Activated CD8-positive, alpha-beta T cell treated with anti-CD3 and anti-CD28 coated beads, Interleukin-2, amount 10 ng/mL, durations not matched to agents 7 days and 5 days (primary cell): Measurements from ENCODE around the gene TPD52L1. TPM values are rescaled to one million over a fixed set of nuclear protein-coding genes. Genes with fewer than 3 reads are reported as not detected.

Experiments used
- ATAC-seq: fragments of 150-1000 bp; cut with Tn5 transposase; one replicate; pipeline ENCODE4 v1.10.0; 2021; ENCODE audit warnings: moderate library complexity
- CTCF ChIA-PET: fragments of 350-600 bp; sonication (Branson Sonifier 250); formaldehyde crosslinking; loops from one replicate; lab custom pipeline; 2021; ENCODE audit warnings: antibody characterized with exemption; lab: Charles Lee
- POLR2A ChIA-PET: fragments of 350-600 bp; sonication (Branson Sonifier 250); formaldehyde crosslinking; loops from one replicate; lab custom pipeline; 2021; ENCODE audit warnings: antibody characterized with exemption; lab: Charles Lee
- DNase-seq: peaks from one replicate; pipeline ENCODE4 v3.0.0-alpha.2; 2020
- H3K27ac Mint-ChIP-seq: one replicate; pipeline ENCODE4 v1.8.0; 2021; ENCODE audit warnings: mild to moderate bottlenecking, mixed read lengths
- H3K27me3 Mint-ChIP-seq: one replicate; pipeline ENCODE4 v1.8.0; 2021; ENCODE audit warnings: low read depth, mixed read lengths
- H3K36me3 Mint-ChIP-seq: one replicate; pipeline ENCODE4 v1.8.0; 2021; ENCODE audit warnings: low read depth, mixed read lengths
- H3K4me1 Mint-ChIP-seq: one replicate; pipeline ENCODE4 v1.8.0; 2021; ENCODE audit warnings: low read depth, mixed read lengths
- H3K4me3 Mint-ChIP-seq: one replicate; pipeline ENCODE4 v1.8.0; 2021; ENCODE audit warnings: mild to moderate bottlenecking, mixed read lengths
- H3K9me3 Mint-ChIP-seq: one replicate; pipeline ENCODE4 v1.8.0; 2022; ENCODE audit warnings: mixed read lengths; ENCODE audit not compliant: insufficient read depth
- total RNA-seq, 2 experiments: library from RNA; stranded (reverse); gene quantifications; one replicate each; pipeline ENCODE4 v1.2.3, GENCODE V29; 2021

The TPD52L1 gene
- total RNA-seq, 2 experiments from 2014 or later: not detected

DNA sequence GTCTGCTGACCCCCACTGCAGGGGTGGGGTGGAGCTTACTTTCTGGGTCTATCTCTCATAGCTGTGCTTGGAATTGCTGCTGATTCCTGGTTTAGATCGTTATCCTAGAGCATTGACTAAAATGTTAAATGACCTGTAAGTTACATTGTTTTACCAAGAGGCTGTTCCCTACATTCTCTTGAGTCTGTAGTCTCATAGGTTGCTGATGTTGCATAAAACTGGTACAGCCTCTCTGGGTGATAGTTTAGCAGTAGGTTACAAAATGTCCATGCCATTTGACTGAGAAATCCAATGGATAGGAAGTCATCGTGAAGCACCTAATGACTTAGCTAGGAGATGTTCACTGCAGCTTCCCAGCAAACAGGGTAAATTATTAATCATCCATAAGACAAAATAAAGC is 62.4 kb downstream of the TPD52L1 start:
- Mint-ChIP-seq H3K9me3 (no peaks in the 10 kb centered on the region), H3K27me3 (peaks cover 10% of the 10 kb centered on the region), H3K4me3 (no peak overlapping the region), H3K4me1 (no peaks in the 10 kb centered on the region), H3K36me3 (no peaks in the 10 kb centered on the region), H3K27ac (no peak overlapping the region)
- DNase-seq (no peak), ATAC-seq (no peak)
- POLR2A ChIA-PET: no interaction called here
- CTCF ChIA-PET: no interaction called here

DNA sequence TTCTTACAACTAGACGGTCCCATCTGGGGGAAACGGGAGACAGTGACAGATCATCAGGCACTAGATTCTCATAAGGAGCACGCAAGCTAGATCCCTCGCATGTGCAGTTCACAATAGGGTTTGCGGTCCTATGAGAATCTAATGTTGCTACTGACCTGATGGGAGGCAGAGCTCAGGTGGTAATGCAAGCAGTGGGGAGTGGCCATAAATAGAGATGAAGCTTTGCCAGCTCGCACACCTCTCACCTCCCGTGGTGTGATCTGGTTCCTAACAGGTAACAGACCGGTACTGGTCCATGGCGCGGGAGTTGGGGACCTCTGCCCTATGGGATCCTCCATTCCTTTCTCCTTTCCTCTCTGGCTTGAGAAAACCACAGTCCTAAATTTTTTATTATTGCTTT is 63.8 kb downstream of the TPD52L1 start:
- POLR2A ChIA-PET: no interaction called here
- no peaks in the 10 kb centered on the region for H3K36me3 Mint-ChIP-seq
- DNase-seq: no peak
- no peak overlapping the region for H3K4me3 Mint-ChIP-seq
- H3K27ac Mint-ChIP-seq: no peak overlapping the region
- peaks cover 10% of the 10 kb centered on the region for H3K27me3 Mint-ChIP-seq
- no peaks in the 10 kb centered on the region for H3K9me3 Mint-ChIP-seq
- no peaks in the 10 kb centered on the region for H3K4me1 Mint-ChIP-seq
- no peak for ATAC-seq
- CTCF ChIA-PET: no interaction called here

DNA sequence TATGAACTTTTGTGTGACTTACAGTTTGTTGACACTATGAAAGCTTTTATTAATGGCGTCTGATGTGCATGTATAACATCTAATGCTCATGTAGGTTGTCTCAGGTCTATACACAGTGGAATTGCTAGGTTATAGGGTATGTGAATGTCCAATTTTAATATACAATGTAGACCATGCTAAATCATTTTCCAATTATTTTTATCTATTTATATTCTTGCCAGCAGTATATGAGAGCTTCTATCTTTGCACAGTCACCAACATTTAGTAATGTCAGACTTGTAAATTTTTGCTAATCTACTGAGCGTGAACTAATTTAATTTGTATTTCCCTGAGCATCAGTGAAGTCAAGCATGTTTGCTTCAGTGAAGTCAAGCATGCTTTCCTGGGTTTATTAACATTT is 64.4 kb downstream of the TPD52L1 start:
- H3K36me3 Mint-ChIP-seq: no peaks in the 10 kb centered on the region
- no peaks in the 10 kb centered on the region for H3K9me3 Mint-ChIP-seq
- no peak overlapping the region for H3K4me3 Mint-ChIP-seq
- ATAC-seq: no peak
- peaks cover 10% of the 10 kb centered on the region for H3K27me3 Mint-ChIP-seq
- POLR2A ChIA-PET: no interaction called here
- no peak for DNase-seq
- no peaks in the 10 kb centered on the region for H3K4me1 Mint-ChIP-seq
- H3K27ac Mint-ChIP-seq: no peak overlapping the region
- CTCF ChIA-PET: no interaction called here

GRCh38 chr6:125219361-125219895 is 65.9 kb downstream of the TPD52L1 start:
- POLR2A ChIA-PET: no interaction called here
- no peaks in the 10 kb centered on the region for H3K36me3 Mint-ChIP-seq
- peaks cover 10% of the 10 kb centered on the region for H3K27me3 Mint-ChIP-seq
- no peaks in the 10 kb centered on the region for H3K9me3 Mint-ChIP-seq
- ATAC-seq: no peak
- no peak overlapping the region for H3K27ac Mint-ChIP-seq
- no peak overlapping the region for H3K4me3 Mint-ChIP-seq
- CTCF ChIA-PET: no interaction called here
- H3K4me1 Mint-ChIP-seq: no peaks in the 10 kb centered on the region
- no peak for DNase-seq

GRCh38 chr6:125220712-125221111 is 67.1 kb downstream of the TPD52L1 start:
- peaks cover 6% of the 10 kb centered on the region for H3K27me3 Mint-ChIP-seq

DNA sequence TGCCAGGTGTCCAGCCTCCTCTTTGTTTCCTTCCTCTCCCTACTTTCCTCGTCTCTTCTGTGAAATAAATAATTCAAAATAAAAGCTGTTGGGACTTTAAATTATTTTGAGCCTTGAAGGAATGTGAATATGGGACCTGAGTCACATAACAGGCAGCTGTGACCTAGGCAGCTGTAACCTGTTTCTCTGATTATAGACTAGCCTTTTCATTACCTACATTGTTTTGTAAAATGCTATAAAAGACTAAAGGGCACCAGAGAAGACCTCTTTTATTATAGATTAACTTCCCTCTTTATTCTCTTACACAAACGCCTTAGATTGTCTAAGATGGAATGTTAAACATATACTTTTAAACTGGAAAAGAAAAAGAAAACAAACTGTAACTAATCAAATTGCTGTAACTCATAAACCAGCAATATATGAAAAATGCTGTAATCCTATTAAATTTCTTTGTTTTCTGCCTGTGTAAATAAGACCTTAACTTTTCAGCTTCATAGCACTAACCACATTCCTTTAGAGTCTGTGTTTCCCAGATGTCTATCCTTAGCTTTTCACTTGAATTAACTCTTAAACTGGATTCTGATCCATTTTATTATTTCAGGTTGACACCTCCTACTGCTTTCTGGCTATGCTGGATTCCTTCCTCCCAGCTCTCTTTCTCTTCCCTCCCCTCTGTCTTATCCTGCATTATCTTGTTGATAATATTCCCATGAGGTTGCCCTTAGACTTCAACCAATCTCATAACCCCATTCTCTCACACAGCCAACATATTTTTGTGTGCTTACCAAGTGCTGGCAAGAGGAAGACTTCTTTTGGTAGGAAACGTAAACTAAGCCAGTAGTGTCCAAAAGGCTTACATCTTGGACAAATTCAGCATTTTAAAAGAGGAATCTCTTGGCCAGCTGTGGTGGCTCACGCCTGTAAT is 69.2 kb downstream of the TPD52L1 start:
- H3K9me3 Mint-ChIP-seq: no peaks in the 10 kb centered on the region
- H3K27me3 Mint-ChIP-seq: peaks cover 6% of the 10 kb centered on the region
- no peak overlapping the region for H3K27ac Mint-ChIP-seq
- no peaks in the 10 kb centered on the region for H3K36me3 Mint-ChIP-seq
- no peak overlapping the region for H3K4me3 Mint-ChIP-seq
- DNase-seq (no peak), ATAC-seq (no peak)
- ChIA-PET CTCF (no interaction called here), POLR2A (no interaction called here)
- H3K4me1 Mint-ChIP-seq: no peaks in the 10 kb centered on the region

More at GRCh38 chr6:125220712-125221111, 67.1 kb downstream of the TPD52L1 start:
- Mint-ChIP-seq H3K4me1 (no peaks in the 10 kb centered on the region), H3K27ac (no peak overlapping the region), H3K9me3 (no peaks in the 10 kb centered on the region), H3K4me3 (no peak overlapping the region), H3K36me3 (no peaks in the 10 kb centered on the region)
- DNase-seq (no peak), ATAC-seq (no peak)
- CTCF ChIA-PET: interaction anchor here (1.4 kb wide), 1 partner anchor 8 kb away, joined by 4 read pairs; no protein-coding TSS in a partner anchor
- POLR2A ChIA-PET: no interaction called here

DNA sequence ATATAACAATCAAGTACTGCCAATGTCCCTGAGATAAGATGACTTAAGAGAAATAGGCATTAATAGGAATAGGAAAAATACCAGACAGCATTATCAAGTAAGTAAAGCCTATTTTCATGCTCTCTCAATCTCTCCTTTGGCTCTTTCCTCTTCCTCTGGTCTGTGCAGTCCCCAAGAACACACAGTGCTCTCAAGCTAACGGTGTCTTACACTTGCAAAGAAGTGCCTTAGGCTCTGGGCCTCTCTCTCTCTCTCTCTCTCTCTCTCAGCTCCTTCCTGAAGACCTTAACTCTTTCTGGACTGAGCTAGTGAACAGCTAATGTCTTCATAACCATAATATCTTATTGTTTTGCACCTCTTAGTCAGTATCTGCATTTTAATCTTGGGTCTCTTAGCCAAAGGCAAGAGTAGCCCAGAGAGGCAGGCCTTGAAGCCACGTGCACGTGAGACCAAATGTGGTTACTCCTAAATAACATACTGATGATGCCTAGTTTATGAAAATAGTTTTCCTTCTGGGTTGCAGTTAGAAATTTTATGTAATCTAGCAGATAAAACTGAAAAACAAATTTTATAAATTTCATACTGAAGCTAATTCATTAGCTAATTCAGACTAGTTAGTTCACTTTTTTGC is 70.8 kb downstream of the TPD52L1 start:
- ChIA-PET POLR2A (no interaction called here), CTCF (no interaction called here)
- no peak for DNase-seq
- H3K27ac Mint-ChIP-seq: no peak overlapping the region
- no peaks in the 10 kb centered on the region for H3K4me1 Mint-ChIP-seq
- peaks cover 2% of the 10 kb centered on the region for H3K27me3 Mint-ChIP-seq
- no peak overlapping the region for H3K4me3 Mint-ChIP-seq
- no peaks in the 10 kb centered on the region for H3K36me3 Mint-ChIP-seq
- H3K9me3 Mint-ChIP-seq: no peaks in the 10 kb centered on the region
- no peak for ATAC-seq

DNA sequence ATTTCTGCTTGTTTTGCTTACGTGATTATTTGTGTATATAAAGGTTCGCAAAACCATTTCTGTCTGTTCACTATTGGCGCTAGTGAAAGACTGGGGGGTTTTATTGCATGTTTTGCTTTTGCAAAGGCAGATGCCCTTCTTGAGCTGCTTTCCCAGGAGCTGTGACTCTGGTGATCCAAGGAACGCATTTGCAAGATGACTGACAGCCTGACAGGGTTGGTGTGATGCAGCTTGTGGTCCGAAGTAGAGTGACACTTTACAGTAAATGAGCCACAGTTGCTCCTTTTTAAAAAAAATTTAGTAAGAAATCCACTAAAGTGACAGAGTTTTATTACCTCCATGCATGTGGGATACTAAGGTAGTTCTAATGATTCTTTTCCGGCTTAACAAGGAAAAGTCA is 73.7 kb downstream of the TPD52L1 start:
- ChIA-PET POLR2A (no interaction called here), CTCF (no interaction called here)
- H3K4me1 Mint-ChIP-seq: no peaks in the 10 kb centered on the region
- H3K36me3 Mint-ChIP-seq: no peaks in the 10 kb centered on the region
- H3K4me3 Mint-ChIP-seq: no peak overlapping the region
- ATAC-seq: no peak
- no peaks in the 10 kb centered on the region for H3K9me3 Mint-ChIP-seq
- no peaks in the 10 kb centered on the region for H3K27me3 Mint-ChIP-seq
- DNase-seq: no peak
- H3K27ac Mint-ChIP-seq: no peak overlapping the region

GRCh38 chr6:125228981-125229479 is 75.5 kb downstream of the TPD52L1 start:
- H3K36me3 Mint-ChIP-seq: no peaks in the 10 kb centered on the region
- no peak for ATAC-seq
- H3K9me3 Mint-ChIP-seq: no peaks in the 10 kb centered on the region
- POLR2A ChIA-PET: no interaction called here
- DNase-seq: no peak
- CTCF ChIA-PET: no interaction called here
- no peak overlapping the region for H3K4me3 Mint-ChIP-seq
- H3K27ac Mint-ChIP-seq: no peak overlapping the region
- no peaks in the 10 kb centered on the region for H3K27me3 Mint-ChIP-seq
- no peaks in the 10 kb centered on the region for H3K4me1 Mint-ChIP-seq

DNA sequence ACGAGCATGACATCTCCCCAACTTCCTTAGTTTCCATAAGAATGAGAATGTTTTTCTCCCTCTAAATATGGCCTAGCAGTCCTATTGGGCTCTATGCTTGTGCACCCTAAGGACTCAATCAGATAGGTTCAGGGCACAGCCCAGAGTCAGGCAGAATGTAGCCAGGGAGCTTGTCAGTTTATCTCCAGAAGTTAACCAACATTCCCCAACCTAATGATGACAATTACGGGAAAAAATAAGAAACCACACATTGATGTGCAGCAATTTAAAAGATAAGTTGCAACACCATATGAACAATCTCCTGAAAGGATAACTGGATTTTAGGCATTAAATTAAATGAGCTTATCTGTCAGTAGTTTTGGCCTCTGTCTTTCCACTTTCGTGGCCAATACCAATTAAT is 77.1 kb downstream of the TPD52L1 start:
- no peak overlapping the region for H3K27ac Mint-ChIP-seq
- H3K36me3 Mint-ChIP-seq: no peaks in the 10 kb centered on the region
- DNase-seq: no peak
- no peak overlapping the region for H3K4me3 Mint-ChIP-seq
- ChIA-PET CTCF (no interaction called here), POLR2A (no interaction called here)
- H3K9me3 Mint-ChIP-seq: no peaks in the 10 kb centered on the region
- no peak for ATAC-seq
- no peaks in the 10 kb centered on the region for H3K4me1 Mint-ChIP-seq
- no peaks in the 10 kb centered on the region for H3K27me3 Mint-ChIP-seq

DNA sequence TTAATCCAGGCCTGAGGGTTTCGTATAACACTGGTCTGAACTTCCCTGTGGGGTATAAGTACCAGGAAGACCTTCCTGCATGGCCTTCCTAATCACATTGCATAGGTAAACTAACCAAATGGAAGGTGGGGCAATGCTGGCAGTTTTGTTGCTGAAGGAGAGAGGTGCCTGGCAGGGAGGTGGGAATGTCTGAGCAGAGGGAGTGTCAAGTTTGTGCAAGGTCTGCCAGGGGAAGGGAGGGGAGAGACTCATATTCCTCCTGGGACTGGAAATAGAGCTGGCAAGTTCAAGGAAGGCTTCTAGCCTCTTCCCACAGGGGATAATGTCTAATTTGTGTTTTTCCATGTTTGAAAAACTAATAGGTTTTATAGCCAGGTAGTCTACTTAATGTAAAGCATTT is 77.6 kb downstream of the TPD52L1 start:
- H3K27me3 Mint-ChIP-seq: no peaks in the 10 kb centered on the region
- POLR2A ChIA-PET: no interaction called here
- ATAC-seq (no peak), DNase-seq (no peak)
- H3K4me1 Mint-ChIP-seq: no peaks in the 10 kb centered on the region
- no peaks in the 10 kb centered on the region for H3K9me3 Mint-ChIP-seq
- no peak overlapping the region for H3K27ac Mint-ChIP-seq
- H3K4me3 Mint-ChIP-seq: no peak overlapping the region
- H3K36me3 Mint-ChIP-seq: no peaks in the 10 kb centered on the region
- CTCF ChIA-PET: no interaction called here
